OCI-LY7 (cell line): Measurements from ENCODE around the gene HBE1. TPM values are rescaled to one million over a fixed set of nuclear protein-coding genes. Genes with fewer than 3 reads are reported as not detected.

Experiments
- BruUV-seq: library from RNA; stranded (reverse); fragments of 400-500 nt; replicated peaks from 2 replicates; lab custom pipeline; 2021; lab: Mats Ljungman, UMichigan
- CTCF ChIA-PET: fragments of 300-600 bp; sonication (Branson Sonifier 250); formaldehyde crosslinking; loops from one replicate; lab custom pipeline; 2022; ENCODE audit warnings: antibody characterized with exemption; ENCODE audit not compliant: unreplicated experiment; lab: Charles Lee
- POLR2A ChIA-PET: fragments of 300-600 bp; sonication (Branson Sonifier 250); formaldehyde crosslinking; loops from one replicate; lab custom pipeline; 2022; ENCODE audit warnings: antibody characterized with exemption; lab: Charles Lee
- DNase-seq: peaks from one replicate; pipeline ENCODE4 v3.0.0-alpha.2; 2015; ENCODE audit warnings: low spot score
- H2AFZ ChIP-seq: fragments of 200-600 bp; sonication (generic), shearing (Covaris generic); 2 replicates; pipeline ENCODE4 v1.6.1; 2014; ENCODE audit warnings: mild to moderate bottlenecking, antibody characterized with exemption, low read length, moderate library complexity
- H3K27ac ChIP-seq: fragments of 200-600 bp; sonication (generic); 2 replicates; pipeline ENCODE4 v1.5.1; 2014; ENCODE audit warnings: mixed run types, low read depth, mild to moderate bottlenecking, moderate library complexity, low read length, inconsistent platforms; ENCODE audit not compliant: poor library complexity, severe bottlenecking
- H3K36me3 ChIP-seq: fragments of 200-600 bp; sonication (generic); 2 replicates; pipeline ENCODE4 v1.6.1; 2014; ENCODE audit warnings: mild to moderate bottlenecking, antibody characterized with exemption, low read length, moderate library complexity, mixed read lengths; ENCODE audit not compliant: insufficient read depth
- H3K4me1 ChIP-seq: fragments of 200-600 bp; sonication (generic); 2 replicates; pipeline ENCODE4 v1.5.1; 2014; ENCODE audit warnings: mild to moderate bottlenecking, low read length; ENCODE audit not compliant: insufficient read depth, poor library complexity, severe bottlenecking
- H3K4me2 ChIP-seq: fragments of 200-600 bp; sonication (generic); 2 replicates; pipeline ENCODE4 v1.6.1; 2014; ENCODE audit warnings: mild to moderate bottlenecking, low read length
- H3K4me3 ChIP-seq: fragments of 200-600 bp; sonication (generic); 2 replicates; pipeline ENCODE4 v1.5.1; 2014; ENCODE audit warnings: mild to moderate bottlenecking, low read depth, low read length; ENCODE audit not compliant: poor library complexity, severe bottlenecking
- H3K79me2 ChIP-seq: fragments of 200-600 bp; sonication (generic); 2 replicates; pipeline ENCODE4 v1.6.1; 2016; ENCODE audit warnings: low read depth, mild to moderate bottlenecking, low read length, moderate library complexity, mixed read lengths; ENCODE audit not compliant: insufficient read depth
- H3K9me2 ChIP-seq: fragments of 200-600 bp; sonication (generic); 2 replicates; pipeline ENCODE4 v1.6.1; 2016; ENCODE audit warnings: mild to moderate bottlenecking, low read length, mixed read lengths; ENCODE audit not compliant: insufficient read depth
- H3K9me3 ChIP-seq: fragments of 200-600 bp; sonication (generic); 2 replicates; pipeline ENCODE4 v1.6.1; 2014; ENCODE audit warnings: mild to moderate bottlenecking, mixed run types, low read length, mixed read lengths
- H4K20me1 ChIP-seq: fragments of 200-600 bp; sonication (generic); 2 replicates; pipeline ENCODE4 v1.6.1; 2014; ENCODE audit warnings: mild to moderate bottlenecking, antibody characterized with exemption, low read length, moderate library complexity, mixed read lengths; ENCODE audit not compliant: insufficient read depth
- EZH2phosphoT487 ChIP-seq: fragments of 200-600 bp; sonication (generic); IDR thresholded peaks from 2 replicates; pipeline ENCODE4 v1.6.1; 2018; ENCODE audit warnings: low read depth, borderline replicate concordance, mild to moderate bottlenecking, mixed run types, antibody characterized with exemption, low read length, moderate library complexity, mixed read lengths
- intact Hi-C: fragments of 100-400 bp; cut with micrococcal nuclease; formaldehyde crosslinking; loops from one replicate; pipeline ENCODE4 v1.10.0; 2022; ENCODE audit not compliant: unreplicated experiment
- total RNA-seq, 2 experiments: library from RNA; depleted of rRNA in 1 of 2; stranded (reverse); fragments of >200 nt in 1 of 2; shearing (Covaris generic) in 1 of 2; gene quantifications; 2 replicates each; pipeline ENCODE4 v1.2.3, GENCODE V29; 2014 to 2022
- TF ChIP-seq, protein P1 (sequence below): fragments of 200-600 bp; sonication (generic); conservative IDR thresholded peaks from 2 replicates; pipeline ENCODE4 v1.5.1; 2014; ENCODE audit warnings: mild to moderate bottlenecking, antibody characterized with exemption, low read length, moderate library complexity, mixed read lengths

HBE1 gene
- total RNA-seq, 2 experiments from 2014 or later: not detected

DNA sequence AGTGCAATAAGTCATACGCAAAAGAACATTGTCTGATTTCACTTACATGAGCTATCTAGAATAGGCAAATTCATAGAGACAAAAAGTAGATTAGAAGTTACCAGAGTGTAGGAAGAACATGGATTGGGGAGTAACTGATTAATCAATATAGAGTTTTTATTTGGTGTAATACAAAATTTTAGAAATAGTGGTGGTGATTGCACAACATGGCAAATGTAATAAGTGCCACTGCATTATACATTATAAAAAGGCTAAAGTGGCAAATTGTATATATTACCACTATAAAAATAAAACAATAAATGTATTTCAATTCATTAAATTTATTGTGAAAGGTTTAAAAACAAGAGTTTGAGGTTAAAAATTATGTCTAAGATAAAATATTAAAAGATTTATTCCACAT, 40.7 kb upstream of the HBE1 start:
- Histone ChIP-seq H4K20me1 (no peaks in the 10 kb centered on the region), H3K79me2 (no peaks in the 10 kb centered on the region), H2AFZ (no peak overlapping the region), H3K9me3 (no peaks in the 10 kb centered on the region), H3K4me1 (no peaks in the 10 kb centered on the region), H3K27ac (no peak overlapping the region), H3K36me3 (no peaks in the 10 kb centered on the region), H3K4me2 (no peak overlapping the region), H3K4me3 (no peak overlapping the region), H3K9me2 (no peaks in the 10 kb centered on the region)
- intact Hi-C loops: no loop called here
- POLR2A ChIA-PET: no interaction called here
- DNase-seq: no peak
- CTCF ChIA-PET: no interaction called here
- TF ChIP-seq, protein P1, sequence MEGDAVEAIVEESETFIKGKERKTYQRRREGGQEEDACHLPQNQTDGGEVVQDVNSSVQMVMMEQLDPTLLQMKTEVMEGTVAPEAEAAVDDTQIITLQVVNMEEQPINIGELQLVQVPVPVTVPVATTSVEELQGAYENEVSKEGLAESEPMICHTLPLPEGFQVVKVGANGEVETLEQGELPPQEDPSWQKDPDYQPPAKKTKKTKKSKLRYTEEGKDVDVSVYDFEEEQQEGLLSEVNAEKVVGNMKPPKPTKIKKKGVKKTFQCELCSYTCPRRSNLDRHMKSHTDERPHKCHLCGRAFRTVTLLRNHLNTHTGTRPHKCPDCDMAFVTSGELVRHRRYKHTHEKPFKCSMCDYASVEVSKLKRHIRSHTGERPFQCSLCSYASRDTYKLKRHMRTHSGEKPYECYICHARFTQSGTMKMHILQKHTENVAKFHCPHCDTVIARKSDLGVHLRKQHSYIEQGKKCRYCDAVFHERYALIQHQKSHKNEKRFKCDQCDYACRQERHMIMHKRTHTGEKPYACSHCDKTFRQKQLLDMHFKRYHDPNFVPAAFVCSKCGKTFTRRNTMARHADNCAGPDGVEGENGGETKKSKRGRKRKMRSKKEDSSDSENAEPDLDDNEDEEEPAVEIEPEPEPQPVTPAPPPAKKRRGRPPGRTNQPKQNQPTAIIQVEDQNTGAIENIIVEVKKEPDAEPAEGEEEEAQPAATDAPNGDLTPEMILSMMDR: no peak
- no peak for TF ChIP-seq EZH2phosphoT487
- no TSS peak for BruUV-seq

DNA sequence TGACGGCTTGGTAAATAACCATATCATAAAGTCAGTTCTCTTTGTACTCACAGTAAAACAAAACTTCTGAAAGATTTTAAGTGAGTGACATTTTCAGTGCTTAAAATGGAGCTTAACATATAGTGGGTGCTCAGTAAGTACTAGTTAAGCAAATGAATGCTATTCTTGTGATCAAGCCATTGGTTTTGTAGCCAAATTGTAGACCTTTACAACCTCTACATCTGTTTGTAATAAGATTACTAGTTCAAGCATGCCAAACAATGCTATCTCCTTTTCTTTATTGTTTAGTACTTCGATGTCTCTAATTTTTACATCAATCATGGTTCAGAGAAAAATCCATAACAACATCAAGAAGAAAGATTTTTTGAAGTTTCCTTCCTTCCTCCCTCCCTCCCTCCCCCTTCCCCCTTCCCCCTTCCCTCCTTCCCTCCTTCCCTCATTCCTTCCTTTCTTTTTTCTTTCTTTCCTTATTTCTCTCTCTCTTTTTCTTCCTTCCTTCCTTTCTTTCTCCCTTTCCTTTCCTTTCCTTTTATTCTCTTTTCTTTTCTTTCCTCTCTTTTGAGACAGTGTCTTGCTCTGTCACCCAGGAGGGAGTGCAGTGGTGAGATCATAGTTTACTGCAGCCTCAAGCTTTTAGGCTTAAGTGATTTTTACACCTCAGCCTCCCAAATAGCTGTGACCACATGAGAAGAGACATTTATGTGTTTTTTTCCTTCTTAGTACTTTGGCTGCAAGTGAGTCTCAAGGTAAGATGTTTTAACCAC, 37.7 kb upstream of the HBE1 start:
- no peaks in the 10 kb centered on the region for H3K9me3 ChIP-seq

More for the DNA sequence above, 37.7 kb upstream of the HBE1 start:
- intact Hi-C loops: no loop called here
- Histone ChIP-seq H3K79me2 (no peaks in the 10 kb centered on the region), H3K27ac (no peak overlapping the region), H3K4me1 (no peaks in the 10 kb centered on the region), H3K4me3 (no peak overlapping the region), H3K36me3 (no peaks in the 10 kb centered on the region), H2AFZ (no peak overlapping the region), H3K4me2 (no peak overlapping the region), H4K20me1 (no peaks in the 10 kb centered on the region), H3K9me2 (no peaks in the 10 kb centered on the region)
- CTCF ChIA-PET: no interaction called here
- POLR2A ChIA-PET: interaction anchor here (0.8 kb wide), 1 partner anchor 31 kb away, joined by 3 read pairs; no protein-coding TSS in a partner anchor
- BruUV-seq: no TSS peak
- DNase-seq: no peak
- TF ChIP-seq, protein P1: no peak
- no peak for TF ChIP-seq EZH2phosphoT487
